Nephron (organoid): ENCODE data around the gene AFAP1.

Source experiments
- H3K27ac Mint-ChIP-seq, 3 experiments: 2 replicates each; pipeline ENCODE4 v1.8.0; 2020; ENCODE audit warnings: mixed read lengths in 3 of 3, mild to moderate bottlenecking in 2 of 3, moderate library complexity in 1 of 3
- H3K27me3 Mint-ChIP-seq: 2 replicates; pipeline ENCODE4 v1.8.0; 2021; ENCODE audit warnings: low read depth, mild to moderate bottlenecking, moderate library complexity, mixed read lengths
- H3K36me3 Mint-ChIP-seq: 2 replicates; pipeline ENCODE4 v1.8.0; 2020; ENCODE audit warnings: low read depth, mixed read lengths
- H3K4me1 Mint-ChIP-seq: 2 replicates; pipeline ENCODE4 v1.8.0; 2020; ENCODE audit warnings: mixed read lengths
- H3K4me3 Mint-ChIP-seq, 3 experiments: 2 replicates each; pipeline ENCODE4 v1.8.0; 2020; ENCODE audit warnings: mild to moderate bottlenecking in 3 of 3, mixed read lengths in 3 of 3, moderate library complexity in 2 of 3
- H3K9me3 Mint-ChIP-seq: 2 replicates; pipeline ENCODE4 v1.8.0; 2020; ENCODE audit warnings: mixed read lengths
- TF ChIP-seq, protein P1 (sequence below), 3 experiments: fragments of 200-600 bp; sonication (generic); IDR thresholded peaks; one replicate each; pipeline ENCODE4 v1.5.0; 2021; ENCODE audit warnings: antibody characterized with exemption in 3 of 3; ENCODE audit not compliant: unreplicated experiment in 3 of 3

Gene AFAP1

GRCh38 chr4:7737752-7738457 is 201.8 kb downstream of the AFAP1 start:
- H3K4me1 Mint-ChIP-seq: no peaks in the 10 kb centered on the region
- H3K9me3 Mint-ChIP-seq: no peaks in the 10 kb centered on the region
- peaks cover 3% of the 10 kb centered on the region for H3K27me3 Mint-ChIP-seq
- TF ChIP-seq, protein P1, sequence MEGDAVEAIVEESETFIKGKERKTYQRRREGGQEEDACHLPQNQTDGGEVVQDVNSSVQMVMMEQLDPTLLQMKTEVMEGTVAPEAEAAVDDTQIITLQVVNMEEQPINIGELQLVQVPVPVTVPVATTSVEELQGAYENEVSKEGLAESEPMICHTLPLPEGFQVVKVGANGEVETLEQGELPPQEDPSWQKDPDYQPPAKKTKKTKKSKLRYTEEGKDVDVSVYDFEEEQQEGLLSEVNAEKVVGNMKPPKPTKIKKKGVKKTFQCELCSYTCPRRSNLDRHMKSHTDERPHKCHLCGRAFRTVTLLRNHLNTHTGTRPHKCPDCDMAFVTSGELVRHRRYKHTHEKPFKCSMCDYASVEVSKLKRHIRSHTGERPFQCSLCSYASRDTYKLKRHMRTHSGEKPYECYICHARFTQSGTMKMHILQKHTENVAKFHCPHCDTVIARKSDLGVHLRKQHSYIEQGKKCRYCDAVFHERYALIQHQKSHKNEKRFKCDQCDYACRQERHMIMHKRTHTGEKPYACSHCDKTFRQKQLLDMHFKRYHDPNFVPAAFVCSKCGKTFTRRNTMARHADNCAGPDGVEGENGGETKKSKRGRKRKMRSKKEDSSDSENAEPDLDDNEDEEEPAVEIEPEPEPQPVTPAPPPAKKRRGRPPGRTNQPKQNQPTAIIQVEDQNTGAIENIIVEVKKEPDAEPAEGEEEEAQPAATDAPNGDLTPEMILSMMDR (IDR thresholded peaks at IDR 0.05; ENCODE audit: unreplicated experiment in 3 of 3): no peak
- H3K4me3 Mint-ChIP-seq: no peak overlapping the region
- H3K36me3 Mint-ChIP-seq: peaks cover 3% of the 10 kb centered on the region
- no peak overlapping the region for H3K27ac Mint-ChIP-seq

GRCh38 chr4:7737268-7737645 is 202.4 kb downstream of the AFAP1 start:
- Mint-ChIP-seq H3K4me3 (no peak overlapping the region), H3K4me1 (no peaks in the 10 kb centered on the region), H3K9me3 (no peaks in the 10 kb centered on the region), H3K27me3 (peaks cover 3% of the 10 kb centered on the region), H3K27ac (no peak overlapping the region), H3K36me3 (peaks cover 3% of the 10 kb centered on the region)
- TF ChIP-seq, protein P1 (IDR thresholded peaks at IDR 0.05; ENCODE audit: unreplicated experiment in 3 of 3): no peak

DNA sequence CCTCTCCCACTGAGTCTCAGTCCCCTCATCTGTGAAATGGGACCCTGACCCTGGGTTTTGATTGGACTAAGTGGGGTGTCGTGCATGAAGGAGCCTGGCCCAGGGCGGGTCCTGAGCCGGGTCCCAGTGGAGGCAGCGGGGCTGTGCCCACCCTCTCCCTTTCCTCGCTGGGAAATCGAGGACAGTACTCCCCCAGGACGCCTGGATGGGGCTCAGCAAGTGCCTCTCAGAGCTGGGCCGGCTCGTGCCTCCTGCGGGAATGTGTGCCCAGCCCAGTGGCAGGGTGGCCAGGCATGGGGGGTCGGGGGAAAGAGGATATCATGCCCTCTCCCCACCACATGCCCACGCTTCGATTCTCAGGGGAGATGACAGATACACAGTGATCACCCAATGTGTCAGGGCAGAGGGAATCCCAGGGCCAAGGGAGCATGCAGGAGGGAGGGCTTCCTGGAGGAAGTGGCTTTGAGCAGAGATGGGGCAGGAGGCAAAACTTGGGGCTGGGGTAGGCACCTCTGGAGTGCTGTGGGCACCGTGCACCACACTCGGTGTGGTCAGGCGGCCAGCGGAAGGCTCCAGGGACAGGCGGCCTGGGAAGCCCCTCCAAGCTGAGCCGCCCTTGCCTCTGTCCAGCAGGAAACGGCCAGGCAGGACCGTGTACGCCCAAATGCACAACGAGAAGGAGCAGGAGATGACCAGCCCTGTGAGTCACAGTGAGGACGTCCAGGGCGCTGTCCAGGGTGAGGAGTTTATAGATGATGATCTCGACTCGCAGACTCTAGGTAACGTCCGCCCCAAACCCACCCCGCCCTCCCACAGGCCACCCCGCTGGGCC is 203.0 kb downstream of the AFAP1 start:
- Mint-ChIP-seq H3K4me1 (peaks cover 1% of the 10 kb centered on the region), H3K27ac (no peak overlapping the region), H3K4me3 (no peak overlapping the region), H3K9me3 (no peaks in the 10 kb centered on the region), H3K27me3 (peaks cover 3% of the 10 kb centered on the region), H3K36me3 (peaks cover 3% of the 10 kb centered on the region)
- TF ChIP-seq, protein P1 (IDR thresholded peaks at IDR 0.05; ENCODE audit: unreplicated experiment in 3 of 3): no peak

DNA sequence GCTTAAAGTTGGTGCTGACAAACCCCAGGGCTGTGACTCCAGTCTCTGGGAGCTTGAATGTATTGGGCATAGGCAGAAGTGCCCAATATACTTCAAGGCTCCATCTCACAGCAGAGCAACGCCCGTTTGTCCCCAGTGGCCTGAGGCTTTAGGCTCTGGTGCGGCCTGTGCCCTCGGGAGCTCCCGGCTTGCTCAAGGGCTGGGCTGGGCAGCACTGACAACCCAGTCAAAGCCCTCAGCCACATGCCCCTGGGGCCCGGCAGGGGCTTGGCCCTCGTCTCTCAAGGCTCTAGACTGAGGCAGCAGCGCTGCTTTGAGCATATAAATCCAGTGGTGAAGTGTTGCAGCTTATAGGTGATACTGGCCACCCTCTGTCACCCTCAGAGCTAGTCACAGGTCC is 203.7 kb downstream of the AFAP1 start:
- peaks cover 3% of the 10 kb centered on the region for H3K36me3 Mint-ChIP-seq
- no peaks in the 10 kb centered on the region for H3K9me3 Mint-ChIP-seq
- no peak overlapping the region for H3K4me3 Mint-ChIP-seq
- peaks cover 3% of the 10 kb centered on the region for H3K27me3 Mint-ChIP-seq
- H3K27ac Mint-ChIP-seq: no peak overlapping the region
- TF ChIP-seq, protein P1 (IDR thresholded peaks at IDR 0.05; ENCODE audit: unreplicated experiment in 3 of 3): no peak
- H3K4me1 Mint-ChIP-seq: peaks cover 7% of the 10 kb centered on the region

DNA sequence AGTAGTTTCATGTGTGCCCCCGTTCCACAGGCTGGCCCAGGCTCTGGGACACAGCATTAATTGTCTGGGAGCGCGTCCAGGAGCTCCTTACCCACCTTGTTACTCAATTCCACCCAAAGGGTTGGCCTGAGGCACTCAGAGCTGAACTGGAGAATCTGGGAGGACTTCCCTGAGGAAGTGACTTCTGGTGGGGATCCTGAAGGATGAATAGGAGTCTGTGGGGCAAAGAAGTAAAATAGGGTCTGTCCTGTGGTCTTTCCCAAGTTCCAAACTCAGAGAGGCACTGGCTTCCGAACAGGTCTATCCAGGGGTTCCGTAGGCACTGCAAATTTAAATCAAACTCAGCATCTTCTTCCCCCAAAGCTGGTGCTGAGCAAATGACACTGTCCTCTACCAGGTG is 204.3 kb downstream of the AFAP1 start:
- Mint-ChIP-seq H3K9me3 (no peaks in the 10 kb centered on the region), H3K4me3 (no peak overlapping the region), H3K4me1 (peaks cover 7% of the 10 kb centered on the region), H3K27me3 (peaks cover 3% of the 10 kb centered on the region), H3K27ac (no peak overlapping the region), H3K36me3 (peaks cover 6% of the 10 kb centered on the region)
- TF ChIP-seq, protein P1 (IDR thresholded peaks at IDR 0.05; ENCODE audit: unreplicated experiment in 3 of 3): no peak
